Hematopoietic multipotent progenitor cell (in vitro differentiated cells): ENCODE data around the gene SCAF4. TPM values are rescaled to one million over a fixed set of nuclear protein-coding genes. Genes with fewer than 3 reads are reported as not detected.
A peak's percentile ranks its signal among the peaks of the same experiment; 100 is the strongest.
"Not testable (repeated sequence)": the region's sequence is repeated elsewhere in the genome, so short reads cannot be mapped to it uniquely, and the experiment has no call there.

Source experiments
- DNase-seq, 3 donors: peaks; one replicate each; pipeline ENCODE4 v3.0.0-alpha.2; 2011 to 2015; ENCODE audit warnings: low read depth in 2 of 3, low spot score in 2 of 3
- total RNA-seq: library from RNA; depleted of rRNA; stranded (reverse); fragments of >200 nt; gene quantifications from one replicate; pipeline ENCODE4 v1.2.3, GENCODE V29; 2012

The SCAF4 gene, protein sequence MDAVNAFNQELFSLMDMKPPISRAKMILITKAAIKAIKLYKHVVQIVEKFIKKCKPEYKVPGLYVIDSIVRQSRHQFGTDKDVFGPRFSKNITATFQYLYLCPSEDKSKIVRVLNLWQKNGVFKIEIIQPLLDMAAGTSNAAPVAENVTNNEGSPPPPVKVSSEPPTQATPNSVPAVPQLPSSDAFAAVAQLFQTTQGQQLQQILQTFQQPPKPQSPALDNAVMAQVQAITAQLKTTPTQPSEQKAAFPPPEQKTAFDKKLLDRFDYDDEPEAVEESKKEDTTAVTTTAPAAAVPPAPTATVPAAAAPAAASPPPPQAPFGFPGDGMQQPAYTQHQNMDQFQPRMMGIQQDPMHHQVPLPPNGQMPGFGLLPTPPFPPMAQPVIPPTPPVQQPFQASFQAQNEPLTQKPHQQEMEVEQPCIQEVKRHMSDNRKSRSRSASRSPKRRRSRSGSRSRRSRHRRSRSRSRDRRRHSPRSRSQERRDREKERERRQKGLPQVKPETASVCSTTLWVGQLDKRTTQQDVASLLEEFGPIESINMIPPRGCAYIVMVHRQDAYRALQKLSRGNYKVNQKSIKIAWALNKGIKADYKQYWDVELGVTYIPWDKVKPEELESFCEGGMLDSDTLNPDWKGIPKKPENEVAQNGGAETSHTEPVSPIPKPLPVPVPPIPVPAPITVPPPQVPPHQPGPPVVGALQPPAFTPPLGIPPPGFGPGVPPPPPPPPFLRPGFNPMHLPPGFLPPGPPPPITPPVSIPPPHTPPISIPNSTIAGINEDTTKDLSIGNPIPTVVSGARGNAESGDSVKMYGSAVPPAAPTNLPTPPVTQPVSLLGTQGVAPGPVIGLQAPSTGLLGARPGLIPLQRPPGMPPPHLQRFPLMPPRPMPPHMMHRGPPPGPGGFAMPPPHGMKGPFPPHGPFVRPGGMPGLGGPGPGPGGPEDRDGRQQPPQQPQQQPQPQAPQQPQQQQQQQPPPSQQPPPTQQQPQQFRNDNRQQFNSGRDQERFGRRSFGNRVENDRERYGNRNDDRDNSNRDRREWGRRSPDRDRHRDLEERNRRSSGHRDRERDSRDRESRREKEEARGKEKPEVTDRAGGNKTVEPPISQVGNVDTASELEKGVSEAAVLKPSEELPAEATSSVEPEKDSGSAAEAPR
- 15.3 TPM for total RNA-seq

DNA sequence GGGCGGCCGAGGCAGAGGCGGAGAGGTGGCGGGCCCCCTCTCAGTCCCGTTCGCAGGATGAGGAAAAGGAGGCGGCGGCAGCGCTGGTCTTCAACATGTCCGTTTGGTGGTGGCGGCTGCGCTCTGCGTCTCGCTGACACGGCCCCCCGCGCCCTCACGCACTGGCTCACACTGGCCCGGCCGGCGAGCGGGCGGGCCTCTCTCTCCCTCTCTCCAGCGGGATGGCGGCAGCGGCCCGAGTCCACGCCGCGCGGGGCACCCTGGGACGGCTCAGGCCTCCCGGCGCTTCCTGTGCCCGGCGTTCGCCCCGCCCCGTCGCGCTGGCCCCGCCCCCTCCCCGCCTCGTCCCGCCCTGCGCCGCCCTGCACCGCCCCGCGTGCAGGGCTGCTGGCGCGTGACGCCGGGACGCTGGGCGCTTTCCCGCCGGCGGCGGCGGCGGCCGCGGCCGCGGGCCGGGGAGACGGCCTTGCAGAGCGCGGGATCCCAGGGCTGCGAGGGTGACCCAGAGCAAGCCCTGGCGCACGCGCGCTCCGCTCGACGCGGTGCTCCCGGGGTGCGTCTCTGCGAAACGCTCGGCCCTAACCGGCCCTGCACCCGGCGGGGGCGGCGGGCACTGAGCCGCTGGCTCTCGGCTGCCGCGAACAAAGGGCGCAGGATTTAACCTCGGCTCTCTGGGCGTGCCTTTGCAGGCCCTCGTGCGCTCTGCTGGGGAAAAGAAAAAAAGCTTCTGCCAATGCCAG lies at the start of gene SCAF4:
Gene SCAF4 (minus strand): TSS at position 262 of the 740 bp plus-strand sequence. CDS start 426 bp downstream, outside the sequence.
- peak; percentile 75 to 82 (median 82) for DNase-seq

DNA sequence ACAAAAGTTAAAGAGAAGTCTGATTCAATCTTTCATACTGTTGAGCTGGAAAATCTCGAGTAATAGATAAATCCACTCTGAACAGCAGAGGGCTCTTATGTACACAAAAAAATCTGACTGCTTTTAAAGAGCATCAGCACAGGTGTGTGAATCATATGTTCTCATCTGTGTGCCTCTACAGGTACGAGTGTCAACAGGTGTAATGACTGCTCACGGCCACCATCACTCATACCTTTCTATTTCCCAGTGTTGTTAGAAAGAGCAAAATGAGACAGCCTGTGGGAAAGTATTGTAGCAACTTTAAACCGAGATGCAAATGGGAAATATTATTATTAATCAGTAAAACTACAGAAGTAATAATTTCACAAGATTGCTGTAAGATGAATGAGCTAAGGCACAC lies 49.0 kb upstream of the SCAF4 start:
- DNase-seq = no peak

DNA sequence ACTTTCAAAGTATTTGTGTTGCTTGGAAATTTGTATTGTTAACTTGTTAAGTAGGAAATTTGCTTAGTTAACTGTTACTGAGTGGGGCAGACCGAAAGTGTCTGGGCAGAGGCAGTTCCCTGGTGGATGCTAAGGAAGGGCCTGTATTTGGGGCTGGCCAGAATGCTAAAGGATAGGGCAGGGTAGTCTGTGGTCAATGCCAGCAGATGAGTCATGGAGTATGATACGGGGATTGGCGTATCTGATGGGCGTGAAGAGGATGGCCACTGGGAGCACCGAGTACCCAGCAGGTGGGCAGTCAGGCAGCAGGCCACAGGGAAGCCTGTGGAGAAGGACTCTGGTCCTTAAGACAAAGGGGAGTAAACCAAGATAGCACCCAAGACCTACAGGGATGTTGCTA lies 46.6 kb upstream of the SCAF4 start:
- DNase-seq = no peak

- no peak for DNase-seq
Observed at GRCh38 chr21:31777857-31778256, 45.9 kb upstream of the SCAF4 start.

DNA sequence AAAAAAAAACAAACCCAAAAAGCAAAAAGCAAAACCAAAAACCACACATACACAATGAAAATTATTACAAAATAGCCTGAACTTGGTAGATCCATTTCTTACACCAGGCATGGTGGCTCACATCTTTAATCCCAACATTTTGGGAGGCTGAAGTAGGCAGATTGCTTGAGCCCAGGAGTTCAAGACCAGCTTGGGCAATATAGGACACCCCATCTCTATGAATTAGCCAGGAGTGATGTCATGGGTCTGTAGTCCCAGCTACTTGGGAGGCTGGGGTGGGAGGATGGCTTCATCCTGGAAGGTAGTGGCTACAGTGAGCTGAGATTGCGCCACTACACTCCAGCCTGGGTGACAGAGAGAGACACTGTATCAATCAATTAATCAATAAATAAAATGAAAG lies 42.1 kb upstream of the SCAF4 start:
- DNase-seq = no peak

DNA sequence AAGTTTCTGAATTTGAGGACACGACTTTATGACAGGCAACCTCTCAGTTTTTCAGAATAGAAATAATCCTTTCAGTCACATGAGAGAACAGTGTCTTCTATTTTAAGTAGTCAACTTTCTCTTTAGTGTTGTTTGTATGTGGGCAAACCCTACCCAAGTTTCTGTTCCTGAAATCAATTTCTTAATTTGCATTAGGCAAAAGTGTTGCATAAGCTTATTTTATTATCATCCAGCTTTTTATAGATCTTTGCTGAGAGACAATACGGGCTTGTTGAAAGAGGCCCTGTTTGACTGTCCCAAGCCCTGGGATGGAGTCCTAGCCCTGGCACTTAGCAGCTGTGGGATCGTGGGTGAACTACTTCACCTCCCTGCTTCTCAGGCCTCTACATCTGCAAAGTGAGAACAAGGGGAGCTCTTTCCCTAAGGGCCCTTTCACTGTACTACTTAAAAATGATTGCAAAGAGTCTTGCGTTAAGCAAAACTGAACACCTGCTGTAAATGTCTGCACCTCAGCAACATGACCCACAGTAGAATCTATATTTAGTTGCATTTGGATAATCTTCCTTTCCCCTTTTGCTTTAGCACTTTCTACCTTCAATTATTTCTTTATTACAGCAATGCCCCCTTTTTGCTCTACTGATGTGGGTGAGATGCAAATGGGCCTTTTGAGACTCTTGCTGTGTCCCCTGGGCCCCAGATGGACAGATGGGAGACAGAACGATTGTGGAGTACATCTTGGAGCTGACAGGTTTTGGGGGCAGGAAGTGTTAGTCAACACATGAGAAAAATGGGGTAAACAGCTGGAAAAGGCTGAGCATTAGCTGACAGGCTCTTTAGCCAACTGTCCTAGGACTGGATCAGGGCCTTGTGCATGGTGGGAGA lies 41.0 kb upstream of the SCAF4 start:
- DNase-seq = no peak

GRCh38 chr21:31771685-31772084 lies 39.8 kb upstream of the SCAF4 start:
- no peak for DNase-seq

DNA sequence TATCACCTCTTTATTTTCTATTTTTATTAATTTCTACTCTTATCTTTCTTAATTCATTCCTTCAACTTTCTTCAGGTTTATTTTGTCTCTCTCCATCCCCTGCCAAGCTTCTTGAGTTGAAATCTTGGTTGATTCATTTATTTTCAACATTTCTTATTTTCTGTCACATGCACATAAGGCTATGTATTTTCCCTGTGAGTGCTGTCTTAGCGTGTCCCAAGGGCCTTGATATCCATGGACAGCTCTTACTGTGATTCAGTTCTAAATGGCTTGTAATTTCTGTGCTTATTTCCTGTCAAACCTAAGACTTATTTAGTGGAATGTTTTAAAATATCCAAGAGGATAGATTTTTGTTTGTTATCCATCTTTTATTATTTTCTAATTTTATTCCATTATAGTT lies 36.8 kb upstream of the SCAF4 start:
- no peak for DNase-seq

GRCh38 chr21:31766899-31767298 lies 35.0 kb upstream of the SCAF4 start:
- DNase-seq = no peak

- DNase-seq = not testable (repeated sequence)
Observed at GRCh38 chr21:31765850-31766249, 33.9 kb upstream of the SCAF4 start.

- DNase-seq = no peak
Observed at GRCh38 chr21:31760931-31761330, 29.0 kb upstream of the SCAF4 start.

DNA sequence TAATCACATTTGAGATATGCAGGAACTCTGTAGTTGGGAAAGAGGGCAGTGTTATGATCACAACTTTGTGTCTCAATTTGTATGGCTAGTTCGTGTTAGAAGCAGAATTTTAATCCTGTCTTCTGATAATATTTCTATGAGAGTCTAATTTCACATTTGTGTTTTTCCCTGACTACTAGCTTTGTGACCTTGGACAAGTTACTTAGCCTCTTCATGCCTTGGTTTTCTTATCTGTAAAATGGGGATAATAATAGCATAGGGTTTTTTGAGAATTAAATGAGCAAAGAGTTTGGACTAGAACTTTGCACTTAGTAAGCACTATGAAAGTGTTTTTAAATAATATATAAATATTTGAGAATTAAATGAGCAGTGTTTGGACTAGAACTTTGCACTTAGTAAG lies 24.9 kb upstream of the SCAF4 start:
- DNase-seq = no peak

DNA sequence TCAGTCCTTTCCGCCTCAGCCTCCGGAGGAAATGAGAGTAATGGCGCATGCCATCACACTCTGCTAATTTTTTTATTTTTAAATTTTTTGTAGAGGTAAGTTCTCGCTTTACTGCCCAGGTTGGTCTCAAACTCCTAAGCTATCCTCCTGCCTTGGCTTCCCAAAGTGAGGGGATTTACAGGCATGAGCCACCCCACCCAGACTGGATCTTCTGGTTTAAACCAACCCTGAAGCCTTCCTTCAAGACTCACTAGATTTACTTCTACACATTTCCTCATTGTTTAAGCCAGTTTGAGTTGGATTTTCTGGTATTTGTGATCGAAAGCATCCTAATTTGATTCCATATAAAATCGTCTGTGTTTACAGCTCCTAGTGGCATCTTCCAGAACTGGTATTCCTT lies 23.1 kb upstream of the SCAF4 start:
- DNase-seq = no peak

DNA sequence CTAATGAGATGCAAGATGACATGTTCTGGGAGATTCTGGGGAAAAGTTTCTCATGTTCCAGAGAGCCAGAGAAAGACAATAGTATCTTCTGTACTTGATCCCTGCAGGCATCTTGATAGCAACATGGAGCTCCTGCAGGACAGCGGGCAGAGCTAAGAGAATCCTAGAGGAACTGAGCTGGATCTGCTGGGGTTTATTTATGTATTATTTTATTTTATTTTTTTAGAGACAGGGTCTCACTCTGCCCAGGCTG lies 22.7 kb upstream of the SCAF4 start:
- DNase-seq = no peak

GRCh38 chr21:31753949-31754707 lies 22.2 kb upstream of the SCAF4 start:
- no peak for DNase-seq

DNA sequence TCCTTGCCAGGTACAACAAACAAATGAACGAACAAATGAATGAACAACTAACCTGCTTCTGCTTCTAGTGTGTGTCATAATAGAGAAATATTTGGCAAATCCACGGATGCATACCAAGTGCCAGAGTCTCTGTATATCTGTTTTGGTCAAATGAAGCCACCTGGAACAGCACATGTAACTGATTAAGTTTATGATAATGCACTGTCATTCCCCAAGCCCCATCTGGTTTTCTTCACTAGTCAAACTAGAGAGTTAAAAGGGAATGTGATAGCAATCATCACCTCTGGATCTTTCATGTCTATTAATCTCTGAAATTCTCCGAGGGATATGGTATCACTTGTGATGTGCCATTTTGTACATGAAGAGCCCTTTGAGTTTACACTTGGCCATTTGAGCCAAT lies 21.0 kb upstream of the SCAF4 start:
- no peak for DNase-seq

DNA sequence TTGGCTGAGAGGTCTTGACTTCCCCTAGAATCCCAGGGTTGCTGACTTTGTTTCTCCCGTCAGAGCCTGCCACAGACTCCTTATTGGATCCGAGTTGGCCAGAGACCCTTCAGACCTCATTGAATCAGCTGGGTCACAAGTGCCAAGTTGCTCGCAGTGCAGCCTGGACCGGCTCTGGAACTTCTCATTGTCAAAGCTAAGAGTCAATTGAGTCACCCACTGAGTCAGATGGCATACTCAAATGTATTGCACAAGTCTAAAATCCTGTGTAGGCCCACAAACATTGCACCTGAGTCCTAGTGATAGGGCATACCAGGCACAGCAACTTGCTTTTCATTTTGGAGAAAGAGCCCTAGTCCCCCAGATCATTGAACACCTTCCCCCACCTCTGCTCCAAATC lies 20.4 kb upstream of the SCAF4 start:
- DNase-seq = no peak

- no peak for DNase-seq
Observed at GRCh38 chr21:31750843-31751242, 18.9 kb upstream of the SCAF4 start.

- DNase-seq = no peak
Observed at GRCh38 chr21:31744182-31744800, 12.4 kb upstream of the SCAF4 start.
